Smooth muscle cell (in vitro differentiated cells): ENCODE results near the gene TTLL7. TPM values are rescaled to one million over a fixed set of nuclear protein-coding genes. Genes with fewer than 3 reads are reported as not detected.

Experiments
- DNase-seq: peaks from one replicate; lab custom pipeline; 2025; ENCODE audit not compliant: unreplicated experiment; lab: John Stamatoyannopoulos, UW
- H2AFZ ChIP-seq: fragments of 200-600 bp; sonication (generic); 2 replicates; pipeline ENCODE4 v1.6.0; 2016; ENCODE audit warnings: antibody characterized with exemption, low read depth, mild to moderate bottlenecking
- H3F3A ChIP-seq: fragments of 200-600 bp; sonication (generic); 2 replicates; pipeline ENCODE4 v1.6.0; 2017; ENCODE audit warnings: antibody characterized with exemption, low read depth
- H3K27ac ChIP-seq: fragments of 200-600 bp; sonication (generic); 2 replicates; pipeline ENCODE4 v1.5.1; 2016; ENCODE audit warnings: low read depth, mild to moderate bottlenecking
- H3K27me3 ChIP-seq: fragments of 200-600 bp; sonication (generic); 2 replicates; pipeline ENCODE4 v1.6.1; 2016; ENCODE audit warnings: low read depth, mild to moderate bottlenecking
- H3K36me3 ChIP-seq: fragments of 200-600 bp; sonication (generic); 2 replicates; pipeline ENCODE4 v1.5.1; 2016; ENCODE audit warnings: low read depth
- H3K4me1 ChIP-seq: fragments of 200-600 bp; sonication (generic); 2 replicates; pipeline ENCODE4 v1.5.1; 2016; ENCODE audit warnings: low read depth
- H3K4me2 ChIP-seq: fragments of 200-600 bp; sonication (generic); 2 replicates; pipeline ENCODE4 v1.6.0; 2016; ENCODE audit warnings: mild to moderate bottlenecking
- H3K4me3 ChIP-seq: fragments of 200-600 bp; sonication (generic); 2 replicates; pipeline ENCODE4 v1.5.1; 2016; ENCODE audit warnings: mild to moderate bottlenecking
- H3K79me2 ChIP-seq: fragments of 200-600 bp; sonication (generic); 2 replicates; pipeline ENCODE4 v1.6.0; 2016; ENCODE audit warnings: low read depth, mild to moderate bottlenecking
- H3K9ac ChIP-seq: fragments of 200-600 bp; sonication (generic); 2 replicates; pipeline ENCODE4 v1.6.0; 2016; ENCODE audit warnings: low read depth
- H3K9me3 ChIP-seq: fragments of 200-600 bp; sonication (generic); replicated peaks from 2 replicates; pipeline ENCODE4 v1.5.1; 2016; ENCODE audit warnings: low read depth
- H4K20me1 ChIP-seq: fragments of 200-600 bp; sonication (generic); 2 replicates; pipeline ENCODE4 v1.6.0; 2016; ENCODE audit warnings: low read depth
- WGBS: methylation state at CpG from one replicate; pipeline ENCODE4 v1.1.7; 2016; ENCODE audit warnings: low lambda C conversion rate; 5-methylcytosine and 5-hydroxymethylcytosine counted together
- polyA plus RNA-seq: library from polyadenylated mRNA; unstranded; fragments of >200 nt; fragmentation: Nextera tagmentation; extraction: Ambion mirVana; gene quantifications from 2 replicates; pipeline ENCODE4 v1.2.1, GENCODE V29; 2016
- total RNA-seq: library from RNA; depleted of rRNA; stranded (reverse); fragments of >200 nt; gene quantifications from 2 replicates; pipeline ENCODE4 v1.2.3, GENCODE V29; 2014
- TF ChIP-seq, protein P1 (sequence below): fragments of 200-600 bp; sonication (generic); IDR thresholded peaks from 2 replicates; pipeline ENCODE4 v1.5.1; 2017; ENCODE audit warnings: borderline replicate concordance, mild to moderate bottlenecking, antibody characterized with exemption; ENCODE audit not compliant: insufficient read depth, poor library complexity, severe bottlenecking

Gene TTLL7
- total and polyA plus RNA-seq, 2 experiments from 2014 or later, result 4.8 to 6.3 TPM

DNA sequence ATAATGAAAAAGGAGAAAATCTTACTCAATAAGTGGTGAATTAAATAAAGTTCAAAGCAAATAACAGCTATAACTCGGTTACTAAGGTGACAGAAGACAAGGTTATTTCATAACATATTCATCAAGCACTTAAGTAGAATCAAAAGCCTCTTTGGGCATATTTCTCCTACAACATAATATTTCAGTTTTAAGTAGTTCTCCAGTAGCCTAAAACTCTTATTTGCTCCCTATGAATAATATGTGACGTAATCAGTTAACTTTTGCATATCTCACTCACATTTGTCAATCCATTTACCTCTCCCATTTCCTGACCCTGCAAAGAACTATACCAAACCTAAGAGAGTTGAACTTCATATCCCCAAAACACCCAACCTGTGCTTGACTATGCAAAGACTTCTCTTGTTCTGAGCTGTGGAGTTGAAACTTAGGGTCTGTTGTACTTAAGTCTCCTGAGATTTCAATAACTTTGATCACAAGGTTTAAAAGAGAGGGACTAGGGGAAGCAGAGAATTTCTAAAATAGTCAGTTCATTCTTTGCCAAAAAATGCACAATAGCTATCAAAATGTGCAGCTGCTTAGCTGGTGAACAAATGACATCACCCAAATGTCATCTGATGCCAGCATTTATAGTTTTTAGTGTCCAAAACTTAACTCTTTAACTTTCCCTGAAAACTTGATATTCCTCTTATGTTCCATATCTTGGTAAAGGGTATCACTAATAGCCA, 37.2 kb downstream of the TTLL7 start:
- TF ChIP-seq, protein P1, sequence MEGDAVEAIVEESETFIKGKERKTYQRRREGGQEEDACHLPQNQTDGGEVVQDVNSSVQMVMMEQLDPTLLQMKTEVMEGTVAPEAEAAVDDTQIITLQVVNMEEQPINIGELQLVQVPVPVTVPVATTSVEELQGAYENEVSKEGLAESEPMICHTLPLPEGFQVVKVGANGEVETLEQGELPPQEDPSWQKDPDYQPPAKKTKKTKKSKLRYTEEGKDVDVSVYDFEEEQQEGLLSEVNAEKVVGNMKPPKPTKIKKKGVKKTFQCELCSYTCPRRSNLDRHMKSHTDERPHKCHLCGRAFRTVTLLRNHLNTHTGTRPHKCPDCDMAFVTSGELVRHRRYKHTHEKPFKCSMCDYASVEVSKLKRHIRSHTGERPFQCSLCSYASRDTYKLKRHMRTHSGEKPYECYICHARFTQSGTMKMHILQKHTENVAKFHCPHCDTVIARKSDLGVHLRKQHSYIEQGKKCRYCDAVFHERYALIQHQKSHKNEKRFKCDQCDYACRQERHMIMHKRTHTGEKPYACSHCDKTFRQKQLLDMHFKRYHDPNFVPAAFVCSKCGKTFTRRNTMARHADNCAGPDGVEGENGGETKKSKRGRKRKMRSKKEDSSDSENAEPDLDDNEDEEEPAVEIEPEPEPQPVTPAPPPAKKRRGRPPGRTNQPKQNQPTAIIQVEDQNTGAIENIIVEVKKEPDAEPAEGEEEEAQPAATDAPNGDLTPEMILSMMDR, result no peak
- no peak overlapping the region for H3K4me3 ChIP-seq
- no peak overlapping the region for H2AFZ ChIP-seq
- H3K4me1 ChIP-seq, result no peaks in the 10 kb centered on the region
- H3K4me2 ChIP-seq, result no peak overlapping the region
- H3K27ac ChIP-seq, result no peak overlapping the region
- WGBS, result 67% methylated on average over 2 of the region's 2 CpGs
- H3K27me3 ChIP-seq, result no peaks in the 10 kb centered on the region
- H3K79me2 ChIP-seq, result no peaks in the 10 kb centered on the region
- no peaks in the 10 kb centered on the region for H3K9me3 ChIP-seq
- H3K36me3 ChIP-seq, result no peaks in the 10 kb centered on the region
- no peak overlapping the region for H3K9ac ChIP-seq
- no peaks in the 10 kb centered on the region for H4K20me1 ChIP-seq
- no peaks in the 10 kb centered on the region for H3F3A ChIP-seq
- no peak for DNase-seq

DNA sequence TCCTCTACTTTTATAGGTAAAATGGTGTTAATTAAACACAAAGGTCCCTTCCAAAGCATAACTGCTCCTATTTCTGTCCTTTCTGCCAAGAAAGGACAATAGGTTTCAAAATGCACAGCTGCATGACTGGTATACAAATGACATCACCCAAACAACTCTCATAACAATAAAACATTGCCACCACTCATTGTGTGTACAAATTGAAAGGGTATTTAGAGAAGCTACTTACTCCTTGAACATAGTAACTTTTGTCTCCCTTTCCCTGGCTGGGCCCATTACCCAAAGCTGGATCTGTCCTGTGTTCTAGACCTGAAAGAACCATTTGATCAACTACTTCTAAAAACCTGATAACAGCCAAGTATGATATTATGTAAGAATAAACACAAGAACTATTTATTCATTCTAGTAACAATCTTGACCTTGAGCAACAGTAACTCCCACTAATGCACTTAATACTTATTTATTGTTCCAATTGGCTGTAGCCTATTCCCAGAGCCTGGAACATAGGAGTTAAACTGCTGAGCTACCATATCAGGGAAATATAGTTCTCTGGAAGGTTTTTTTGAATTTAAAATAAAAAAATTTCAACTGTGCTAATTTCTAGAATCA, 38.2 kb downstream of the TTLL7 start:
- no peaks in the 10 kb centered on the region for H3K4me1 ChIP-seq
- no peaks in the 10 kb centered on the region for H3F3A ChIP-seq
- TF ChIP-seq, protein P1, result no peak
- H4K20me1 ChIP-seq, result no peaks in the 10 kb centered on the region
- H3K79me2 ChIP-seq, result no peaks in the 10 kb centered on the region
- no peaks in the 10 kb centered on the region for H3K27me3 ChIP-seq
- H3K9ac ChIP-seq, result no peak overlapping the region
- H3K4me3 ChIP-seq, result no peak overlapping the region
- no peak for DNase-seq
- H3K27ac ChIP-seq, result no peak overlapping the region
- H2AFZ ChIP-seq, result no peak overlapping the region
- H3K4me2 ChIP-seq, result no peak overlapping the region
- no peaks in the 10 kb centered on the region for H3K36me3 ChIP-seq
- no peaks in the 10 kb centered on the region for H3K9me3 ChIP-seq

DNA sequence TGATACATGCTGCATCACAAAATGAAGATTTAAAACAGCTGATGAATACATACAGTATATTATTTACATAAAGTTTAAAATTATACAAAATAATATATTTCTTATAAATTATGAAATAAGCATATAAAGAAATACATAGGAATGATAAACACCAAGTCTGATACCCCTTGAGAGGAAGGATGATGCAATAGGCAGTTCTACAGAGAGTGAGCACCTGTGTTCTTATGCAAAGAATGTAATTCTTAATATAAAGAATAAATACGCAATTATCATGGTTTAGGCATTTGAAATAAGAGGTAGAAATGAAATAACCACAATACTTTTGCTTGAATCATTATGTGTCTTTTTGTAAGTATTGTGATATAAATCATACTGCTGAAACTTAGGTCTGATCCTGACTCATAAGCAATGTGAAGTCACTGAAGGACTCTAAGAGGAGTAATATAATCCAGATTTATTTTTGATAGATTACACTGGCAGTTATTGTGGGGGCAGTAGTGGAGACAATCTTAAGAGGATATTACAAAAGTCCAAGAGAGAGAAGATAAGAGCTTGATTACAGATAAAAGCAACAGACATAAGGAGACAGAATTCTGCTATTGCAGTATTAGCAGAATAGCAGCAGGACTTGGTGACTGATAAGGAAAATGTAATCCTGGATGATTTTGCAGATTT, 39.0 kb downstream of the TTLL7 start:
- H3F3A ChIP-seq, result no peaks in the 10 kb centered on the region
- no peaks in the 10 kb centered on the region for H4K20me1 ChIP-seq
- H3K4me3 ChIP-seq, result no peak overlapping the region
- H3K9ac ChIP-seq, result no peak overlapping the region
- no peaks in the 10 kb centered on the region for H3K9me3 ChIP-seq
- no peaks in the 10 kb centered on the region for H3K79me2 ChIP-seq
- H3K4me1 ChIP-seq, result no peaks in the 10 kb centered on the region
- 95% methylated on average over 1 of the region's 1 CpG for WGBS
- H3K27me3 ChIP-seq, result no peaks in the 10 kb centered on the region
- no peaks in the 10 kb centered on the region for H3K36me3 ChIP-seq
- DNase-seq, result no peak
- no peak overlapping the region for H3K4me2 ChIP-seq
- H3K27ac ChIP-seq, result no peak overlapping the region
- no peak overlapping the region for H2AFZ ChIP-seq
- TF ChIP-seq, protein P1, result no peak
